ENCODE data around the gene SNED1.
A peak's percentile ranks its signal among the peaks of the same experiment; 100 is the strongest.

The SNED1 gene

GRCh38 chr2:240952496-240953246, 45.7 kb upstream of the SNED1 start:
- no peak overlapping the region for H2BK120ac ChIP-seq (ENCODE audit: low read depth, low read length)
- H2BK15ac ChIP-seq (replicated peaks; ENCODE audit: low read depth): no peak overlapping the region
- no peak overlapping the region for H2BK5ac ChIP-seq (ENCODE audit: low read length)
- no peaks in the 10 kb centered on the region for H3K36me3 ChIP-seq (ENCODE audit: control insufficient read depth, insufficient read depth, low read length)
- WGBS (ENCODE audit: extremely low coverage, insufficient coverage, low lambda C conversion rate): no CpG with 5 or more reads among the region's 14 CpGs
- H4K8ac ChIP-seq (ENCODE audit: low read depth, low read length): no peak overlapping the region
- no peak overlapping the region for H4K5ac ChIP-seq (ENCODE audit: low read length)
- no peak overlapping the region for H3K27ac ChIP-seq (ENCODE audit: low read depth, low read length)
- no peaks in the 10 kb centered on the region for H3K4me1 ChIP-seq (ENCODE audit: control insufficient read depth, low read depth, low read length)
- DNase-seq: no peak
- no peak overlapping the region for H3K56ac ChIP-seq (ENCODE audit: low read length)
- H3K79me2 ChIP-seq (ENCODE audit: control insufficient read depth, insufficient read depth, low read length): no peaks in the 10 kb centered on the region
- H3K18ac ChIP-seq (ENCODE audit: low read length): no peak overlapping the region
- no peaks in the 10 kb centered on the region for H3K27me3 ChIP-seq (ENCODE audit: insufficient read depth, low read length, poor library complexity)
- H3K4ac ChIP-seq (ENCODE audit: low read depth, low read length): no peak overlapping the region
- no peak overlapping the region for H3K23ac ChIP-seq (ENCODE audit: low read length)
- H2AK5ac ChIP-seq (ENCODE audit: low read length): no peak overlapping the region
- no peaks in the 10 kb centered on the region for H3K79me1 ChIP-seq (ENCODE audit: low read length)
- no peak overlapping the region for H3K4me3 ChIP-seq (ENCODE audit: low read length)
- no peak overlapping the region for H3K4me2 ChIP-seq (ENCODE audit: low read length)
- H3K9ac ChIP-seq (ENCODE audit: low read length): no peak overlapping the region

- Histone ChIP-seq H2BK120ac (ENCODE audit: low read depth, low read length) (no peak overlapping the region), H3K23ac (ENCODE audit: low read length) (no peak overlapping the region), H3K27me3 (ENCODE audit: insufficient read depth, low read length, poor library complexity) (no peaks in the 10 kb centered on the region), H3K56ac (ENCODE audit: low read length) (no peak overlapping the region), H4K8ac (ENCODE audit: low read depth, low read length) (no peak overlapping the region), H2BK5ac (ENCODE audit: low read length) (no peak overlapping the region), H3K79me1 (ENCODE audit: low read length) (no peaks in the 10 kb centered on the region), H3K36me3 (ENCODE audit: control insufficient read depth, insufficient read depth, low read length) (no peaks in the 10 kb centered on the region), H3K4me2 (ENCODE audit: low read length) (no peak overlapping the region), H3K4me1 (ENCODE audit: control insufficient read depth, low read depth, low read length) (no peaks in the 10 kb centered on the region), H2AK5ac (ENCODE audit: low read length) (no peak overlapping the region), H2BK15ac (replicated peaks; ENCODE audit: low read depth) (no peak overlapping the region), H3K27ac (ENCODE audit: low read depth, low read length) (no peak overlapping the region), H3K18ac (ENCODE audit: low read length) (no peak overlapping the region), H3K79me2 (ENCODE audit: control insufficient read depth, insufficient read depth, low read length) (no peaks in the 10 kb centered on the region), H3K4ac (ENCODE audit: low read depth, low read length) (no peak overlapping the region), H3K4me3 (ENCODE audit: low read length) (no peak overlapping the region), H3K9ac (ENCODE audit: low read length) (no peak overlapping the region), H4K5ac (ENCODE audit: low read length) (no peak overlapping the region)
- WGBS (ENCODE audit: extremely low coverage, insufficient coverage, low lambda C conversion rate): no CpG with 5 or more reads among the region's 14 CpGs
- no peak for DNase-seq
Observed at GRCh38 chr2:240953426-240954410, 44.7 kb upstream of the SNED1 start.

- Histone ChIP-seq H3K79me2 (ENCODE audit: control insufficient read depth, insufficient read depth, low read length) (no peaks in the 10 kb centered on the region), H4K5ac (ENCODE audit: low read length) (no peak overlapping the region), H3K18ac (ENCODE audit: low read length) (no peak overlapping the region), H3K9ac (ENCODE audit: low read length) (no peak overlapping the region), H2AK5ac (ENCODE audit: low read length) (no peak overlapping the region), H3K27ac (ENCODE audit: low read depth, low read length) (no peak overlapping the region), H2BK120ac (ENCODE audit: low read depth, low read length) (no peak overlapping the region), H2BK15ac (replicated peaks; ENCODE audit: low read depth) (no peak overlapping the region), H3K79me1 (ENCODE audit: low read length) (no peaks in the 10 kb centered on the region), H3K4me1 (ENCODE audit: control insufficient read depth, low read depth, low read length) (no peaks in the 10 kb centered on the region), H2BK5ac (ENCODE audit: low read length) (no peak overlapping the region), H4K8ac (ENCODE audit: low read depth, low read length) (no peak overlapping the region), H3K4me3 (ENCODE audit: low read length) (no peak overlapping the region), H3K56ac (ENCODE audit: low read length) (peak overlapping the region; percentile 7), H3K4me2 (ENCODE audit: low read length) (no peak overlapping the region), H3K4ac (ENCODE audit: low read depth, low read length) (no peak overlapping the region), H3K36me3 (ENCODE audit: control insufficient read depth, insufficient read depth, low read length) (no peaks in the 10 kb centered on the region), H3K23ac (ENCODE audit: low read length) (no peak overlapping the region), H3K27me3 (ENCODE audit: insufficient read depth, low read length, poor library complexity) (no peaks in the 10 kb centered on the region)
- DNase-seq: no peak
- WGBS (ENCODE audit: extremely low coverage, insufficient coverage, low lambda C conversion rate): no CpG with 5 or more reads among the region's 15 CpGs
Observed at GRCh38 chr2:240954436-240955305, 43.7 kb upstream of the SNED1 start.

- no peaks in the 10 kb centered on the region for H3K79me1 ChIP-seq (ENCODE audit: low read length)
- H3K4me2 ChIP-seq (ENCODE audit: low read length): no peak overlapping the region
- no peak overlapping the region for H2AK5ac ChIP-seq (ENCODE audit: low read length)
- H4K8ac ChIP-seq (ENCODE audit: low read depth, low read length): no peak overlapping the region
- H3K27me3 ChIP-seq (ENCODE audit: insufficient read depth, low read length, poor library complexity): no peaks in the 10 kb centered on the region
- no peak overlapping the region for H4K5ac ChIP-seq (ENCODE audit: low read length)
- H3K18ac ChIP-seq (ENCODE audit: low read length): no peak overlapping the region
- no peak overlapping the region for H2BK120ac ChIP-seq (ENCODE audit: low read depth, low read length)
- no peak overlapping the region for H3K23ac ChIP-seq (ENCODE audit: low read length)
- H2BK5ac ChIP-seq (ENCODE audit: low read length): no peak overlapping the region
- WGBS (ENCODE audit: extremely low coverage, insufficient coverage, low lambda C conversion rate): no CpG with 5 or more reads among the region's 17 CpGs
- H3K27ac ChIP-seq (ENCODE audit: low read depth, low read length): no peak overlapping the region
- H3K9ac ChIP-seq (ENCODE audit: low read length): no peak overlapping the region
- no peaks in the 10 kb centered on the region for H3K36me3 ChIP-seq (ENCODE audit: control insufficient read depth, insufficient read depth, low read length)
- H3K4me1 ChIP-seq (ENCODE audit: control insufficient read depth, low read depth, low read length): no peaks in the 10 kb centered on the region
- no peak overlapping the region for H3K4ac ChIP-seq (ENCODE audit: low read depth, low read length)
- H3K4me3 ChIP-seq (ENCODE audit: low read length): no peak overlapping the region
- no peaks in the 10 kb centered on the region for H3K79me2 ChIP-seq (ENCODE audit: control insufficient read depth, insufficient read depth, low read length)
- DNase-seq: no peak
- peak overlapping the region; percentile 7 for H3K56ac ChIP-seq (ENCODE audit: low read length)
- H2BK15ac ChIP-seq (replicated peaks; ENCODE audit: low read depth): no peak overlapping the region
Observed at GRCh38 chr2:240955306-240956170, 42.9 kb upstream of the SNED1 start.
